Right lobe of liver (tissue), 6 donors: ENCODE measurements around the gene SEPTIN8. TPM values are rescaled to one million over a fixed set of nuclear protein-coding genes. Genes with fewer than 3 reads are reported as not detected.

Experiments used
- ATAC-seq, 4 donors: fragments of 200-7000 bp; cut with Tn5 transposase; one replicate each; pipeline ENCODE4 v1.9.1; 2020; ENCODE audit warnings: mild to moderate bottlenecking in 4 of 4, moderate library complexity in 4 of 4
- DNase-seq, 3 donors: peaks; one replicate each; pipeline ENCODE4 v3.0.0-alpha.2; 2020
- H3K27ac ChIP-seq, 3 donors: fragments of 200-600 bp; one replicate each; pipeline ENCODE4 v1.8.0; 2022
- H3K27me3 ChIP-seq, 2 donors: fragments of 200-600 bp; one replicate each; pipeline ENCODE4 v1.8.0; 2022
- H3K36me3 ChIP-seq, 4 donors: fragments of 200-600 bp; sonication (generic) in 1 of 4; one replicate each; pipeline versions ENCODE4 v1.5.1 to v1.8.0; 2017 to 2022; ENCODE audit warnings: control low read depth in 1 of 4
- H3K4me1 ChIP-seq, 4 donors: fragments of 200-600 bp; sonication (generic) in 1 of 4; one replicate each; pipeline versions ENCODE4 v1.5.1 to v1.8.0; 2017 to 2022; ENCODE audit warnings: control low read depth in 1 of 4
- H3K4me3 ChIP-seq, 3 donors: fragments of 200-600 bp; one replicate each; pipeline ENCODE4 v1.8.0; 2022
- H3K9me3 ChIP-seq, 4 donors: fragments of 200-600 bp; sonication (generic) in 1 of 4; one replicate each; pipeline versions ENCODE4 v1.5.1 to v1.8.0; 2017 to 2022; ENCODE audit warnings: control low read depth in 1 of 4
- POLR2A ChIP-seq: fragments of 450-650 bp; IDR thresholded peaks from one replicate; pipeline ENCODE4 v1.6.1; 2017; ENCODE audit warnings: antibody characterized with exemption, mild to moderate bottlenecking
- WGBS: methylation state at CpG from one replicate; pipeline ENCODE4 v1.1.6; 2018; ENCODE audit warnings: low coverage, low lambda C conversion rate; ENCODE audit not compliant: insufficient coverage; ENCODE audit errors: missing lambda C conversion rate; 5-methylcytosine and 5-hydroxymethylcytosine counted together
- intact Hi-C, 2 donors: fragments of 100-400 bp; cut with DNase I; formaldehyde crosslinking; loops; one replicate each; pipeline versions ENCODE4 v1.11.2 to v1.14.1; 2022
- total RNA-seq, 6 experiments: library from RNA; depleted of rRNA in 2 of 6; stranded (reverse); fragments of >200 nt in 2 of 6; fragmentation: NEBNext Ultra II Directional in 3 of 6; extraction: Animal tissue kit (Norgen Biotek cat#: 25700) in 3 of 6; gene quantifications; one replicate each; pipeline versions ENCODE4 v1.1.0 to v1.2.4, GENCODE V29; 2016 to 2023
- TF ChIP-seq, protein P1 (sequence below), 4 donors: fragments of 200-600 bp in 3 of 4; fragments of 450-650 bp in 1 of 4; IDR thresholded peaks; one replicate each; pipeline versions ENCODE4 v1.5.1 to v1.8.0; 2016 to 2022; ENCODE audit warnings: antibody characterized with exemption in 4 of 4, mild to moderate bottlenecking in 2 of 4
- donor health status: DM: no; HTN: yes; CAD: no.
- donor health status: DM: no; HTN: no; CAD: no.
- donor health status: DM: no; HTN: no; CAD: no.
- donor health status: DM: no; HTN: yes; CAD: no.
- donor health status: DM: no; HTN: yes; CAD: no.

The SEPTIN8 gene
- total RNA-seq, 6 experiments from 2014 or later = 8.0 to 15.9 (median 13.3) TPM

DNA sequence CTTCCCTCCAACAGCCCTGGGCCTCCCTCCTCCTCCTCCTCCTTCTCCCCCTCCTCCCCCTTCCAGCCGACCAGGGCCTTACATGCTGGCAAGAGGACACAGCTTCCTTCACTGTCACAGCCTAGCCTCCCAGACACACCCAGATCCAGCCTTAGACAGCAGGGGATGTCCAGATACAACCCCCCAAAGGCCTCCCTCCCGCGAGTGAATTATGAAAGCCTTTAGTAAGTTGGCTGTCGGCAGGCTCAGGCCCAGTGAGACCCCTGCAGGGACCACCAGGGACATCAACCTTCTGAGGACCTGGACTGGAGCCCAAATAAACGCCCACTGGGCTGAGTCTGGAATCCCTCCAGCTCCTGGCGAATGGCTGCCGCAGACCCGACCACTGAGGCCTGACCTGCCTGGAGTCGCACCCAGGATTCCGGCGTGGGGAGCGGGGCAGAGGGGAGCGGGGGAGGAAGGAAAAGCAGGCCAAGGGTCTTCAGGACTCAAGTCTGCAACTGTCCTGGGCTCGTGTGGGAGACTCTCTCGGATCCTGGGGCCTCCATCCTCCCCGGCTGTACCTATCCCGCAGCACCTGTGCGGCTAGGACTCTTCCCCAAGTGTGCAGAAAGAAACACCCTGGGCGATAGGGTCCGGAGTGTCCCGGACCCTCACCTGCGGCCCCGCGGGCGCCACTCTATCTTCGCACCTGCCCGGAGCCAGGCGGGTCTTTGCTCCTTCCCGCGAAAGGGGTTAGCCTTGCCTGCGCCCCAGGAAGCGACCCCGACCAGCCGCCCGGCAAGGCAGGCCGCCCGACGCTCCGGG is 705 bp downstream of the SEPTIN8 start:
- no peak for TF ChIP-seq POLR2A
- TF ChIP-seq, protein P1, sequence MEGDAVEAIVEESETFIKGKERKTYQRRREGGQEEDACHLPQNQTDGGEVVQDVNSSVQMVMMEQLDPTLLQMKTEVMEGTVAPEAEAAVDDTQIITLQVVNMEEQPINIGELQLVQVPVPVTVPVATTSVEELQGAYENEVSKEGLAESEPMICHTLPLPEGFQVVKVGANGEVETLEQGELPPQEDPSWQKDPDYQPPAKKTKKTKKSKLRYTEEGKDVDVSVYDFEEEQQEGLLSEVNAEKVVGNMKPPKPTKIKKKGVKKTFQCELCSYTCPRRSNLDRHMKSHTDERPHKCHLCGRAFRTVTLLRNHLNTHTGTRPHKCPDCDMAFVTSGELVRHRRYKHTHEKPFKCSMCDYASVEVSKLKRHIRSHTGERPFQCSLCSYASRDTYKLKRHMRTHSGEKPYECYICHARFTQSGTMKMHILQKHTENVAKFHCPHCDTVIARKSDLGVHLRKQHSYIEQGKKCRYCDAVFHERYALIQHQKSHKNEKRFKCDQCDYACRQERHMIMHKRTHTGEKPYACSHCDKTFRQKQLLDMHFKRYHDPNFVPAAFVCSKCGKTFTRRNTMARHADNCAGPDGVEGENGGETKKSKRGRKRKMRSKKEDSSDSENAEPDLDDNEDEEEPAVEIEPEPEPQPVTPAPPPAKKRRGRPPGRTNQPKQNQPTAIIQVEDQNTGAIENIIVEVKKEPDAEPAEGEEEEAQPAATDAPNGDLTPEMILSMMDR (IDR thresholded peaks at IDR 0.05) = no peak
- intact Hi-C loops = no loop called here
- ATAC-seq = peak; percentile 6 to 34 (median 10)
- Histone ChIP-seq H3K27me3 (no peaks in the 10 kb centered on the region), H3K9me3 (no peaks in the 10 kb centered on the region), H3K4me3 (peak overlapping the region; percentile 78 to 93 (median 78)), H3K4me1 (peaks cover 0 to 5% (median 0%) of the 10 kb centered on the region in 4 donors), H3K36me3 (no peaks in the 10 kb centered on the region), H3K27ac (peak overlapping the region; percentile 40 to 55 (median 51))
- WGBS = 10% methylated on average over 2 of the region's 39 CpGs
- no peak for DNase-seq

DNA sequence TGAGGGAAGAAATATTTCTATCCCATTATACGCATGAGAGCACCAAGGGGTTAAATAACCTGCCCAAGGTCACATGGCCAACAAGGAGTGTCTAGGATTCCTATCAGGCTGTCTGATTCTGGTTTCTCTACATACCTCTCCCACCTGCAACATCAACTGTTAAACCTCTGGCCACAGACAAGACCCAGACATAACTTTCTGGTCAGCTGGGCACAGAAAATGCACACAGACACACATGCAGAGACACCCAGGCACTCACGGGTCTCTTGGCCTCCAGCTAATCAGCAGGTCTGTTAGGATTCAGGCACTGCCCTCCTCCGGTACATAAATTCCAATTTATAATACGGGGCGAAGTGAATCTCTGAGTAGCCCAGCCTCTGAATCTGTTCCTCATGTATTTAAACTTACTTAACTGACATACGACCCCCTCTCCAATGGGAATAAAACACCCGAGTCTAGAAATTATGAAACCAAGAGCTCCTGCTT is 1.5 kb downstream of the SEPTIN8 start:
- H3K36me3 ChIP-seq = no peaks in the 10 kb centered on the region
- intact Hi-C loops = no loop called here
- DNase-seq (no peak), ATAC-seq (no peak)
- no peaks in the 10 kb centered on the region for H3K27me3 ChIP-seq
- H3K4me3 ChIP-seq = no peak overlapping the region
- H3K27ac ChIP-seq = no peak overlapping the region
- no peaks in the 10 kb centered on the region for H3K9me3 ChIP-seq
- no peak for TF ChIP-seq POLR2A
- TF ChIP-seq, protein P1 (IDR thresholded peaks at IDR 0.05) = no peak
- WGBS = 53% methylated on average over 7 of the region's 7 CpGs
- peaks cover 0 to 5% (median 0%) of the 10 kb centered on the region in 4 donors for H3K4me1 ChIP-seq

DNA sequence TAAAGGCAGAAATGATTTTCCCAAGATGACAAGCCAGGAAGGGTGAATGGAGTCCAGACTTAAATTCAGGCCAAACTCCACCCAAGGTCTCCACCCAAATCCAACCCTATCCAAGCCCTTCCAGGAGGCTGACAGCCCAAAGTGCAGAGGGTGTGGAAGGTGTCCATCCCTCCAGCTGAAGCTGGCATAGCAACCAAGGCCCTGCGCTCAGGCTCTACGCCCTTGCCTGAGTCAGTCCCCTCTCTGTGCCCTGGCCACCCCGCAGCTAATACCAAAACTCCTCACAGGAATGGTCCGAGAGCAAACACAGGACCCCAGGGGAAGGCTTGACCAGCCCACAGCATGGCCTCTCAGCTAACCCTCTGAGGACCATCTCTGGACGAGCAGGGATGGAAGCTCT is 2.1 kb downstream of the SEPTIN8 start:
- Histone ChIP-seq H3K27ac (no peak overlapping the region), H3K27me3 (no peaks in the 10 kb centered on the region), H3K4me3 (no peak overlapping the region), H3K4me1 (peaks cover 0 to 5% (median 0%) of the 10 kb centered on the region in 4 donors), H3K9me3 (no peaks in the 10 kb centered on the region), H3K36me3 (no peaks in the 10 kb centered on the region)
- no peak for ATAC-seq
- TF ChIP-seq, protein P1 (IDR thresholded peaks at IDR 0.05) = no peak
- no peak for TF ChIP-seq POLR2A
- 100% methylated on average over 1 of the region's 5 CpGs for WGBS
- DNase-seq = no peak
- intact Hi-C loops = no loop called here

DNA sequence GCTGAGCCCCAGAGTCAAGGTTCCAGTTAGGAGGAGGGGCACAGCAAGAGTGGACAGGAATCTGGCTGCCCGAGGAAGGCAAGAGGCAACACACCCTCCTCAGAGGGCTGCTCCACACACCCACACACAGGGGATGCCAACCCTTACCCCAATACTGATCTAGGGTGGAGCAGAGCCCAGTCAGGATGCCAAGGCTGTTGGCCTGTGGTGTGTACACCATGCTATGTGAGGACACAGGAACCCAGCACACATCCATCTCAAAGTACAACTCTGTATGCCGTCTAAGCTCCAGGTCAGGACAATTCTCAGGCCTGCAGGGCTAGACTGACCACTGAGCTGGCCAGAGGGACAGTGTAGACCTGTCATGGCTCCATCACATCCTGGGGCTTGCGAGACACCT is 2.6 kb downstream of the SEPTIN8 start:
- WGBS = 100% methylated on average over 1 of the region's 3 CpGs
- no peaks in the 10 kb centered on the region for H3K27me3 ChIP-seq
- intact Hi-C loops = no loop called here
- DNase-seq (no peak), ATAC-seq (no peak)
- no peak overlapping the region for H3K27ac ChIP-seq
- peaks cover 0 to 5% (median 0%) of the 10 kb centered on the region in 4 donors for H3K4me1 ChIP-seq
- no peaks in the 10 kb centered on the region for H3K36me3 ChIP-seq
- H3K9me3 ChIP-seq = no peaks in the 10 kb centered on the region
- no peak overlapping the region for H3K4me3 ChIP-seq
- TF ChIP-seq POLR2A = no peak

DNA sequence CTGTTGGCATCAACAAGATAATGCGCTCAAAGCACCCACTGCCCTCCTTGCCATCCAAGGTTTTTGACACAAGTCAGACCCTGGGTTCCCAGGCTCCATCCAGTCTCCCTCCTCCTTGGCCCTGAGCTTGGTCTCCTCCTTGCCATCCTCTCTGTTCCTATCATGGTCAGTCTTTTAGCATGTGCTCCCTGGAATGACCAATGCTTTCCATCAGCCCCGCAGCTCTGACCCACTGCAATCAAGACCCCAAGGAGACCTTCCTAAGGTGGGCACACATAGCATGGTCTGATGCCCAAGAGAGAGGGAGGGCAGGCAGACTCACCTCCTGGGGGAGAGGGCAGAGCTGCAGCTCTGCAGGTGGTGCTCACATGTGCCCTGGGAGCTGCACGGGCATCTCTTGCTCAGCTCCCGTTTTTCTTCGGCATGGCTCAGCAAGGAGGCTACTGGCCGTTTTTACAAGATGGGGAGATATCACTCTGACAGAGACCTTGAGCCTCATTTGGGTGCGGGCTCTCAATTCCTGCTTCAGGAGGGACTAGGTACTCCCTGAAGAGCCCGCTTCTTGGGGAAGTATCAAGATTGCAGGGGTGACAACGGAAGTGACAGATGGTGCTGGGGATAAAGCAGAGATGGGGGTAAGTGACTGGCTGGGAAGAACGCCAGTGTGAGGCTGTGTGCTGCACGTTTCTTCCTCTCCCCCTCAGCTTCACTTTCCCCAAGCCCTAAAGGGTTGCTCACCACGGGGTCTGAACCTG is 3.3 kb downstream of the SEPTIN8 start:
- H3K36me3 ChIP-seq = no peaks in the 10 kb centered on the region
- H3K27ac ChIP-seq = no peak overlapping the region
- ATAC-seq (no peak), DNase-seq (no peak)
- H3K27me3 ChIP-seq = no peaks in the 10 kb centered on the region
- intact Hi-C loops = no loop called here
- H3K4me1 ChIP-seq = peaks cover 0 to 5% (median 0%) of the 10 kb centered on the region in 4 donors
- H3K9me3 ChIP-seq = no peaks in the 10 kb centered on the region
- TF ChIP-seq, protein P1 (IDR thresholded peaks at IDR 0.05) = no peak
- TF ChIP-seq POLR2A = no peak
- no peak overlapping the region for H3K4me3 ChIP-seq
- WGBS = 85% methylated on average over 8 of the region's 12 CpGs
